ENCODE measurements around the gene U2SURP.

DNA sequence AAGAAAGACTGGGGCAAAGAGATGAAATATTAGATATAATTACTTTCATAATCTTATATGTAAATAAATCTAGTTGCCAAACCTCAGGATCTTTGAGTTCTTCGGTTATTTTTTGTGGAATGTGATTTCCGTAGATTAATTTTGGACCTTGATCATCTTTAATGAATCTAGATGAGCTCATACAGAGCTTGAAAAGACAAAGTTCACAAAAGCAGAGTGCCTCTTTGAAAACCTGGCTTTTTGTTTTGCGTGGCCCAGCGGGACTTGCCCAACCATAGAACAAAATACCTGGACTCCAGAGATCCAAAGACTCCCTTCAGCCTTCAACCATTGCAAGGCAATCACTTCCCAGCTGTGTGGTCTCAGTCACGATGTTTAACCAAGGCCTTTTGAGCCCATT is 63.4 kb downstream of the U2SURP start:
- TF ChIP-seq POLR2A (IDR thresholded peaks at IDR 0.05): no peak
- TF ChIP-seq, protein P1, sequence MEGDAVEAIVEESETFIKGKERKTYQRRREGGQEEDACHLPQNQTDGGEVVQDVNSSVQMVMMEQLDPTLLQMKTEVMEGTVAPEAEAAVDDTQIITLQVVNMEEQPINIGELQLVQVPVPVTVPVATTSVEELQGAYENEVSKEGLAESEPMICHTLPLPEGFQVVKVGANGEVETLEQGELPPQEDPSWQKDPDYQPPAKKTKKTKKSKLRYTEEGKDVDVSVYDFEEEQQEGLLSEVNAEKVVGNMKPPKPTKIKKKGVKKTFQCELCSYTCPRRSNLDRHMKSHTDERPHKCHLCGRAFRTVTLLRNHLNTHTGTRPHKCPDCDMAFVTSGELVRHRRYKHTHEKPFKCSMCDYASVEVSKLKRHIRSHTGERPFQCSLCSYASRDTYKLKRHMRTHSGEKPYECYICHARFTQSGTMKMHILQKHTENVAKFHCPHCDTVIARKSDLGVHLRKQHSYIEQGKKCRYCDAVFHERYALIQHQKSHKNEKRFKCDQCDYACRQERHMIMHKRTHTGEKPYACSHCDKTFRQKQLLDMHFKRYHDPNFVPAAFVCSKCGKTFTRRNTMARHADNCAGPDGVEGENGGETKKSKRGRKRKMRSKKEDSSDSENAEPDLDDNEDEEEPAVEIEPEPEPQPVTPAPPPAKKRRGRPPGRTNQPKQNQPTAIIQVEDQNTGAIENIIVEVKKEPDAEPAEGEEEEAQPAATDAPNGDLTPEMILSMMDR (IDR thresholded peaks at IDR 0.05): no peak
- no peak for TF ChIP-seq POLR2AphosphoS5 (IDR thresholded peaks at IDR 0.05; ENCODE audit: insufficient read depth in 1 of 2, low read depth in 1 of 2)
